ENCODE data around the gene TNIK. TPM values are rescaled to one million over a fixed set of nuclear protein-coding genes. Genes with fewer than 3 reads are reported as not detected.

TNIK gene
- total RNA-seq, 1 donor: 24.2 TPM

DNA sequence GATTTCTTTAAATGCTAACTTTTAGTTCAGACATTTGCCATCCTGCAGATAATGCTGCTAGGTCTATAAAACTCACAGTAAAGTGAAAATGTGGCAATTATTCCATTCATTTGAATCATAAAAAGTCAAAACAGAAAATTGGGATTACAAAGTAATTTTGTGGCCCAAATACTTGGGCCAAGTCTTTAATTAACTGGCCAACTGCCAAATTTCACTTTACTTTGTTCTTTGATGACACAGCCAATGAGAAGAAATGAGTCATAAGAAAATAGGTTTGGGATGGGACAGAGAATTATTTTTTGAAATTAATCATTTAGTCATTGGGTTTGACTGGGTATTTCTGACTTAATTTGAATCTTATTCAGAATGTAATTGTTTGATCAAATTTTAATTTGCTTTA, 343.8 kb downstream of the TNIK start:
- peak; percentile 46 for DNase-seq (ENCODE audit: low read depth)
- TF ChIP-seq CTCF (IDR thresholded peaks at IDR 0.05; ENCODE audit: insufficient read depth, low read length): no peak
- no peak overlapping the region for H3K4me3 ChIP-seq (ENCODE audit: low read depth, low read length)

DNA sequence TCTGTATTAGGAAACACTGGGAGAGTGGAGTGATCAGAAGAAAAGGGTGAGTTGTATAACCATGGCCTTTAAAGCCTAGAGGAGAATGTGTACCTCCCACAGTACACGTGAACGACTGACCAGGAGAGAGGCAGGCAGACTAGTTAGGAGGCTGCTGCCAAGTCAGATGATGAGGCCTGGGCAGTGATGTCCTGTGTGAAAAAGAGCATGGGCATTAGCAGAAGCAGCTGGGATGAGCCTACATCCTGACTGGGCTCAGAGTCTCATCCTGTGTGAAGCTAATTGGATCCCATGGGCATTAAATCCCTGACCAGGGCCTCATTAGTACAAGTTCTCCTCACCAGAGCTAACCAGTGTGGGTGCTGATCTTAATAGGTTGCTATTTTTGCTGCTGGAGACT, 344.5 kb downstream of the TNIK start:
- no peak overlapping the region for H3K4me3 ChIP-seq (ENCODE audit: low read depth, low read length)
- no peak for TF ChIP-seq CTCF (IDR thresholded peaks at IDR 0.05; ENCODE audit: insufficient read depth, low read length)
- no peak for DNase-seq (ENCODE audit: low read depth)

GRCh38 chr3:171113716-171114115, 346.5 kb downstream of the TNIK start:
- DNase-seq (ENCODE audit: low read depth): no peak
- peak; percentile 17 for TF ChIP-seq CTCF (IDR thresholded peaks at IDR 0.05; ENCODE audit: insufficient read depth, low read length)

DNA sequence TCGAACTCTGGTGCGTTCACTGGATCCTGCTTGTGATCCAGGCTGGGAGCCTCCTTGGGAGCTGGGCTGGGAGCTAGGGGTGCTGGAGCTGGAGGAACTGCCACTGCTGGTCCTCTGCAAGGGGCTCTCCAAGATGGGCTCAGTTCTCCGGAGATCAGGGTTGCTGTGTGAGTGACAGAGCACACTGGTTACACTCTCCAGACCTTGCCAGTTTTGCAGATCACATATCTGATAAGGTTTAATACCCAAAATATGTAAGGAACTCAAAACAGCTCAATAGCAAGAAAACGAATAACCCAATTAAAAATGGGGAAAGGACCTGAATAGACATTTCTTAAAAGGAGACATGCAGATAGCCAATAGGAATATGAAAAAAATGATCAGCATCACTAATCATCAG, 349.5 kb downstream of the TNIK start:
- no peak for TF ChIP-seq CTCF (IDR thresholded peaks at IDR 0.05; ENCODE audit: insufficient read depth, low read length)
- DNase-seq (ENCODE audit: low read depth): no peak

More at GRCh38 chr3:171113716-171114115, 346.5 kb downstream of the TNIK start:
- H3K4me3 ChIP-seq (ENCODE audit: low read depth, low read length): no peak overlapping the region

DNA sequence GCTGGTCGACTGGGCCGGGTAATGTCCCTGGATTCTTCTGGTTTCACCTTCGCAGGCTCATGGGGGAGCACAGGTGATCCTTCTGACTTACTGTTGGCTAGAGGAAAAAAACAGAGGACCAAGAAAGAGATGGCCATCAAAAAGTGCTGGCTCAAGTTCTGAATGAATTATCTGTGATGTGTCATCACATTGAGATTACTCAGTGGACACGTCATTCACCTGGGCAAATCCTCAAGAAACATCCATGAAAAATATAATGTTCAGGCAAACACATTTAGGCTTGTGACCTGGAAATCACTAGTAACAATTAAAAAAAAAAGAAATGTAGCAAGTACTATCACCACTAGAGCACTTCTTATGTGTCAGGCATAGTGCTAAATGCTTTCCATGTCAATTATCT, 352.1 kb downstream of the TNIK start:
- peak; percentile 40 for DNase-seq (ENCODE audit: low read depth)
- no peak overlapping the region for H3K4me3 ChIP-seq (ENCODE audit: low read depth, low read length)
- no peak for TF ChIP-seq CTCF (IDR thresholded peaks at IDR 0.05; ENCODE audit: insufficient read depth, low read length)

More for the DNA sequence above, 349.5 kb downstream of the TNIK start:
- H3K4me3 ChIP-seq (ENCODE audit: low read depth, low read length): no peak overlapping the region

DNA sequence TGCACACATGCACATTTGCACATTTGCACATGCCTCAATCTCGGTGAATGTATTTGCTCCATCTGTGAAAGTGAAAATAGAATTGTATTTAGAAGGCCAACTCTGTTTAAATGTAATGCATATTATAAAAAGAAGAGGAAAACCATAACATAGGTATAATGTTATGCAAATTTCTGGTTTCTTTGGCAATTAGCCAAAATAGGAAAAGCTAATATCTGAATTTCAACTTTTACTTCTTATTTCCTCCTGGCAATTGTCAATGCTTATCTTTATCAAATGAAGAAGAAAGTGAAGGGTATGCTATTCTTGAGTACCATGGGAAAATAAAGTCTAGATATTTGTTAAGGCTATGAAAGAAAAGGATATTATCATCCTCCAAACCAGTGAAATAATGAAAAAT, 357.0 kb downstream of the TNIK start:
- no peak for TF ChIP-seq CTCF (IDR thresholded peaks at IDR 0.05; ENCODE audit: insufficient read depth, low read length)
- H3K4me3 ChIP-seq (ENCODE audit: low read depth, low read length): no peak overlapping the region
- no peak for DNase-seq (ENCODE audit: low read depth)

- no peak for TF ChIP-seq CTCF (IDR thresholded peaks at IDR 0.05; ENCODE audit: insufficient read depth, low read length)
- DNase-seq (ENCODE audit: low read depth): peak; percentile 78
- H3K4me3 ChIP-seq (ENCODE audit: low read depth, low read length): no peak overlapping the region
Observed at GRCh38 chr3:171101982-171102641, 358.1 kb downstream of the TNIK start.

Data from fibroblast of the aortic adventitia (primary cell).